Activated CD4-positive, alpha-beta T cell treated with anti-CD3 and anti-CD28 coated beads, Interleukin-2, amount 50 U/mL, for 24 hours (primary cell): Measurements from ENCODE around the gene SLC12A7.
"Not testable (repeated sequence)": the region's sequence is repeated elsewhere in the genome, so short reads cannot be mapped to it uniquely, and the experiment has no call there.

Experiments used
- DNase-seq, 2 donors: peaks; one replicate each; pipeline ENCODE4 v3.0.0-alpha.2; 2020; ENCODE audit warnings: low read depth in 1 of 2, low spot score in 1 of 2

SLC12A7 gene

GRCh38 chr5:1127959-1128785 is 16.3 kb upstream of the SLC12A7 start:
- no peak for DNase-seq

DNA sequence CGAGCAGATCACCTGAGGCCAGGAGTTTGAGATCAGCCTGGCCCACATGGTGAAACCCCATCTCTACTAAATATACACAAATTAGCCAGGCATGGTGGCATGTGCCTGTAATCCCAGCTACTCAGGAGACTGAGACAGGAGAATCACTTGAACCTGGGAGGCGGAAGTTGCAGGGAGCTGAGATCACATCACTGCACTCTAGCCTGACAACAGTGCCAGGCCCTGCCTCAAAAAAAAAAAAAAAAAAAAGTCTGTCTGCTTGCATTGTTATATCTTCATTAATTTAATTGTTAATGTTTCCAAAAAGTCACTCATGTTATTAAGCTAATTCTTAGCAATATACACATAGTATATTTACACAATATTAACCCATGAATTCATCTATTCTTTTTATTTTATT is 13.8 kb upstream of the SLC12A7 start:
- DNase-seq: not testable (repeated sequence)

DNA sequence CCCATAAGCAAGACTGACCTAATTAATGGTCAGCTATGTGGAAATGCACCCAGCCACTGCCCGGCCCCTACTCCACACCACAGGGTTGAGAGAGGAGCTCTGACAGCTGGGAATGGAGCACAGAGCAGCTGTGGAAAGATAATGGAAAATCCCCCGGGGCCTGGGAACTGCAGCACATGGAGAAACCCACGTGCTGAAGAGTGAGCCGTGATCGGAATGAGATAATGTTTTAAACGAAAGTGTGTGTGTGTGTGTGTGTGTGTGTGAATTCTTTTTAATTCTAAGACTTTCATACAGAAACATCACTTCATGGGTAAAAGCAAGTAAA is 13.1 kb upstream of the SLC12A7 start:
- no peak for DNase-seq

DNA sequence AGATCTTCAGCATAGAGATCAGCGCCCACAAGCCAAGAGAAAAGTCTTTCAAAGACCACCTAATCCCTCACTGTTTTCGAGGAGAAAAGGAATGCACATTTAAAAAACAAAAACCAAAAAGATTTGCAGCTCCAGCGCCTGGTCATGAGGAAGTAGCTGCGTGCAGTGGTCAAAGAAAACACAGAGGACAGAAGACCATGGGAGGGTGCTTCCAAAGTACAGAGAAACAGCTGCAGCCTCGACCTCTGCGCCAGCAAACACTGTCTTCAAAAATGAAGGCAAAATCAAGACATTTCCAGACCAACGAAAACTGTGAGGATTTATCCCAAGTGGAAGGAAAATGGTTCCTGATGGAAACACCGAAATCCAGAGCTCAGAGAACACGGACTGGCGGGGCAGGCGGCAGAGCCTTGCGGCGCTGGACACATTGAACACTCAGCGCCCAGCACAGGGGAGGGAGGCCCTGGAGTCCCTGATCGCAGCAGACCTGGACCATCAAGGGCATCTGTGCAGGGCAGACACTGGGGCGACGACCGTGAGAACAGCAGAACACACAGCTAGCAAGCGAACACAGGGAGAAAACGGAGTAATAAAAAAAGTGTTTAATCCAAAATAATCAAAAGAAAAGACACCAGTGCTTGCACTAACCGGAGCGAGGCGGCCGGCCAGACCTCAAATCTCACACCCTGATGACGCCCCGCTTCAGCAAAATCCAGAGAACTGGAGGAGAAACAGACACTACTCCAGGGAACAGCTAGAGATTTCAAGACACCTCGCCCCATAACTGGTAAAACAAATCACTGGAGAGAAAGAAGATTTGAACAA is 12.6 kb upstream of the SLC12A7 start:
- no peak for DNase-seq

GRCh38 chr5:1123418-1124147 is 11.7 kb upstream of the SLC12A7 start:
- no peak for DNase-seq

DNA sequence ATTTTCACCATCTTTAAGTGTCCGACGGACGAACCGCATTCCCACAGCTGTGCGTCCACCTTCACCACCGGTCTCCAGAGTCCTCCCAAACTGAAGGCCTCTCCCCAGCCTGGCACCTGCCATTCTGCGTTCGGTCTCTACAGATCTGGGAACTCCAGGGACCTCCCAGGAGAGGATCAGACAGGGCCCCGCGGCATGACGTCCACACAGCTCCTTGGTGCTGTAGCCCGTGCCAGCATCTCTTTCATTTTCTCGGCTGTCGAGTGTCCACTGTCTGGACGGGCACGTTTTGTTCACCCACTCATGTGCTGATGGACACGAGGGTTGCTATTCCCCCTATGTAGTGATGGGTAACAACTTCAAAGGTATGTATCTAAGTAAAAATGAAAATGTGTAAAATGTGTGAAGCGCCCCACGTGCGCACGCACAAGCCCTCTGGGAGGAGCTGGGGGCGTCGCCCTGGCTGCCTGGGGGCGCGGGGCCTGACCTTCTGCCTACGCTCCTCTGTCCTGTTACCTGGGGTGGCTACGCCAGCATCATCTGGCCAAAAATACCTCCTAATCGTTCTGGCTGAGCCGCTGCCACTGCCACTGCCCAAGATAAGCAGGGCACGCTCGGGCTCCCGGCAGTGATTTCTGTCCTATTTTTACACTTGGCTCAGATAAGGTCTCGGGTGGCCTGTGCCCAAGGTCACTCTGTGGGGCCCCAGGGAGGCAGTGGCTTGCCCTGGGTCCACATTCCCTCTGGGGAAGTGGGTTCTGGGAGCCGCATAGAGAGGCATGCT is 10.8 kb upstream of the SLC12A7 start:
- DNase-seq: no peak

- DNase-seq: no peak
Observed at GRCh38 chr5:1121891-1122290, 10.0 kb upstream of the SLC12A7 start.

DNA sequence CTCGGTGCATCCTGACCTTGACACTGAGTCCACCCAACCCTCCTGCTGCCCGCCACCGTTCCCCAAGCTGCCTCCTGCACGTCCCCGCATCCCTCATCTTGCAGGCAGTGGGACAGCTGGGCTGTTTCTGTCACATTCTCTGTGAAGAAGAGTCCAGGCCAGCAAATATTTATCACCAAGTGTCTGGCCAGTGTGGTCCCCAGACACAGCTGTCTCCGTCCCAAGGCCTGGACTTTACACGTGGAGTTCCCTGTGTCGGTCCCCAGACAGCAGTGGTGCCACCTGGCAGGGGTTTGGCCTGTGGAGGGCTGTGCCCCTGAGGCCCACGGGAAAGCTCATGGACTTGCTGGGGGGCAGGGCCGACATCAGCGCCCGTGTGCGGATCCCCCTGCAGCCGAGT is 9.2 kb upstream of the SLC12A7 start:
- no peak for DNase-seq

DNA sequence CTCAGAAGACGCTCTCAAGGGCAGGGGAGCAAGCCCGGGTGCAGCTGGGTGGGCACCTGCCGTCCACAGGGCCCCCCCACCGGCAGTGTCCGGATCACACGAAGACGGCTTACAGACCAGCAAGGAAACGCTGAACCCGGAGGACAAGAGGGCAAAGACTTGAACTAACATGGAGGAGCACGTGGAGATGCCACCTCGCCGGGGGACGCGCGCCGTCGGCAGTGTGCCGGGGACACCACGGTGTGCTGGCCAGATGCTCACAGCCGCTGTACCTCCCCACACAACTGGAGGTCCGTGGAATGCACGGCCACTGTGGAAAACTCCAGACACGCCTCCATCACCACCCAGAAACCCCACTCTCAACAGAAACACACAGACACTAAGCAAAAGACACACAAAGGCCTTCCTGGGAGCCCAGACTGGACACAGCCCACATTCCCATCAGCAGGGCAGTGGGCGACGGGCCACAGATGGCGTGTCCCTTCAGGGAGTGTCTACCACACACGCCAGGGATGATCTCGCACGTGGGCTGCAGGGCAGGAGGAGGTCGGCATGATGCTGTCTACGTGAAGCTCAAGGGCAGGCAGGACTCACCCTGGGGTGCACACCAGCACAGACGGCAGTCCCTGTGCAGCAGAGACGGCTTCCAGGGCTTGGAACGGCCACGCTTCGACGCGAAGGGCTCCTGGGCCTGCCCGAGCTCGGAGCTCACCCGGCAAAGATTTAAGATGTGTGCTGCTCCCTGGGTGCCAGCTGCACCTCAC is 8.6 kb upstream of the SLC12A7 start:
- DNase-seq: no peak

GRCh38 chr5:1119312-1119831 is 7.5 kb upstream of the SLC12A7 start:
- no peak for DNase-seq

GRCh38 chr5:1118738-1119137 is 6.9 kb upstream of the SLC12A7 start:
- no peak for DNase-seq

DNA sequence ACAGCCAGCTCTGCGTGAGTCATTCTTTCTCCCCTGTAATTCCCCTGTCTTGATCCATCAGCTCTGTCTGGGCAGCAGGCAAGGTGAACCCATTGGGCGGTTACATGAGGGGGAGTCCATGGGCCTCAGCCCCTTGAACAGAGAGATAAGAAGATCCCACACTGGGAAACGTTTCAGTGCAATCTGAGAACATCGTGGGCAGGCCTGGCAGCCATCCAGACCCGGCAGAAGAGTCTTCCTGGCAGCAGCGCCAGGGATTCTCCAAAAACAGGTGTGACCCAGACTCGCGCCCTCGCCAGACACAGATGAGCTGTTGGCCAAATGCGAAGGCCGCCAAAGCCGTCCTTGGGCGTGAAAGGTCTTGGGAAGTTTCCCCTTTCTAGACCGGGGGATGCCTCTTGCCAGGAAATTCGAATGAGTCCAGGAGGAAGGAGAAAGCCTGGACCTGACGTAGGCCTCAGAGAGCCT is 6.4 kb upstream of the SLC12A7 start:
- no peak for DNase-seq

DNA sequence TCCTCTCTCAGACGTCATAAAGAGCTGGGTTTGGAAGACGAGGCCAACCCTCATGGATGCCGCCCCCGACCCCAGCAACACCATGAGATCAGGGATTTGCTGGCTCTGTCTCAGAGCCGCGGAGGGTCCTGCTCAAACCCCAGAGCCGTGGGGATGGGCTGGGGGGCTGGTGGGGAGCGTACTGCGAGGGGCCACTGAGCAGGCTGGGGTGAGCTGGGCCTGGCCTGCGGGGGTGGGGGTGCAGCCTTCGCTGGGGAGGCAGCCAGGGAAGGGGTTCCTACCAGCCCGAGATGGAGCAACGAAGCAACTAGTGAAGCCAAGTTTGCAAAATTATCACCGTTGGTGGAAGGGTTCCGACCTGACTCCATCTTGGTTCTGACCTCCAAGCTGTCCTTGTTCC is 5.1 kb upstream of the SLC12A7 start:
- DNase-seq: no peak

GRCh38 chr5:1116109-1116740 is 4.4 kb upstream of the SLC12A7 start:
- DNase-seq: no peak

GRCh38 chr5:1115123-1115815 is 3.4 kb upstream of the SLC12A7 start:
- no peak for DNase-seq

GRCh38 chr5:1113805-1114586 is 2.1 kb upstream of the SLC12A7 start:
- no peak for DNase-seq

DNA sequence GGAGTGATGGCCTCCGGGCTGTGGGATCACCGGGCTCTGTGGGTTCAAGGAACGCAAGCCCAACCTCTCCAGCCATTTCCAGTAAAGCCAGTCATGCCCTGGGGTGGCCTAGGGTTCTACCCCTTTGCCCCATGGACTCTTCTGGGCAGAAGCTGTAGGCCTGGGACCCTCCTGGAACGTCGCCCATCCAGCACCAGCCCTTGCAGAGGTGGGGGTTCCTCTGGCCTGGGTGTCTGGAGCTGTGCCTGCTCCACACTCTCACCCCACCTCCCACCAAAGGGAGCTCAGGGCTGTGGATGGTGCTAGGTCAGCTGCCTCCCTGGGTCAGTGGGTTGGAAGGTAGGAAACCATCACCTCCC is 1.4 kb upstream of the SLC12A7 start:
- no peak for DNase-seq

- no peak for DNase-seq
Observed at GRCh38 chr5:1112596-1113331, 901 bp upstream of the SLC12A7 start.
